Glomerular visceral epithelial cell (primary cell): Measurements from ENCODE around the gene CA11.
A peak's percentile ranks its signal among the peaks of the same experiment; 100 is the strongest.
"Not testable (repeated sequence)": the region's sequence is repeated elsewhere in the genome, so short reads cannot be mapped to it uniquely, and the experiment has no call there.

Source experiments
- DNase-seq: peaks from one replicate; pipeline ENCODE4 v3.0.0-alpha.2; 2016; ENCODE audit errors: extremely low spot score

The CA11 gene

GRCh38 chr19:48646001-48646721, at the start of gene CA11:
CA11 (minus strand) TSS chr19:48646187; CDS start chr19:48645632, 555 bp downstream.
- DNase-seq: peak; percentile 88

- not testable (repeated sequence) for DNase-seq
Observed at GRCh38 chr19:48693629-48694028, 47.6 kb upstream of the CA11 start.

GRCh38 chr19:48689449-48689848, 43.5 kb upstream of the CA11 start:
- DNase-seq: no peak

GRCh38 chr19:48687776-48688175, 41.8 kb upstream of the CA11 start:
- DNase-seq: no peak

- DNase-seq: not testable (repeated sequence)
Observed at GRCh38 chr19:48686637-48687036, 40.6 kb upstream of the CA11 start.

- no peak for DNase-seq
Observed at GRCh38 chr19:48686088-48686487, 40.1 kb upstream of the CA11 start.

GRCh38 chr19:48685583-48685982, 39.6 kb upstream of the CA11 start:
- DNase-seq: peak; percentile 60

GRCh38 chr19:48683349-48683748, 37.4 kb upstream of the CA11 start:
- no peak for DNase-seq

GRCh38 chr19:48681127-48681470, 35.1 kb upstream of the CA11 start:
- peak; percentile 96 for DNase-seq

- no peak for DNase-seq
Observed at GRCh38 chr19:48680436-48681126, 34.6 kb upstream of the CA11 start.

- not testable (repeated sequence) for DNase-seq
Observed at GRCh38 chr19:48680006-48680405, 34.0 kb upstream of the CA11 start.

- no peak for DNase-seq
Observed at GRCh38 chr19:48678201-48678600, 32.2 kb upstream of the CA11 start.

GRCh38 chr19:48676887-48677286, 30.9 kb upstream of the CA11 start:
- no peak for DNase-seq

GRCh38 chr19:48676487-48676886, 30.5 kb upstream of the CA11 start:
- DNase-seq: no peak

GRCh38 chr19:48674921-48675824, 29.2 kb upstream of the CA11 start:
- peak; percentile 85 for DNase-seq

GRCh38 chr19:48674216-48674809, 28.3 kb upstream of the CA11 start:
- DNase-seq: no peak

- DNase-seq: no peak
Observed at GRCh38 chr19:48673436-48674100, 27.6 kb upstream of the CA11 start.

GRCh38 chr19:48672994-48673393, 27.0 kb upstream of the CA11 start, which contains the start of gene NTN5:
NTN5 (minus strand) TSS chr19:48673017; CDS start chr19:48670986, 2,031 bp downstream.
- no peak for DNase-seq

GRCh38 chr19:48671446-48671995, 25.5 kb upstream of the CA11 start:
- no peak for DNase-seq

GRCh38 chr19:48670699-48671445, 24.9 kb upstream of the CA11 start:
- DNase-seq: no peak
